H9 (cell line): ENCODE results near the gene LRRC8E. TPM values are rescaled to one million over a fixed set of nuclear protein-coding genes. Genes with fewer than 3 reads are reported as not detected.

Experiments used
- DNase-seq: peaks from one replicate; pipeline ENCODE4 v3.0.0-alpha.2; 2017
- H2AFZ ChIP-seq: one replicate; pipeline ENCODE4 v1.6.1; 2013; ENCODE audit warnings: mild to moderate bottlenecking, low read length, control low read depth, moderate library complexity
- H2AK5ac ChIP-seq: 2 replicates; pipeline ENCODE4 v1.6.1; 2013; ENCODE audit warnings: low read length, control low read depth, mixed read lengths; ENCODE audit not compliant: insufficient read length
- H2BK120ac ChIP-seq: one replicate; pipeline ENCODE4 v1.6.1; 2013; ENCODE audit warnings: low read depth, mild to moderate bottlenecking, low read length, control low read depth, inconsistent platforms; ENCODE audit not compliant: poor library complexity, severe bottlenecking
- H2BK12ac ChIP-seq: 2 replicates; pipeline ENCODE4 v1.6.1; 2013; ENCODE audit warnings: low read length, control low read depth, mixed read lengths, low read depth; ENCODE audit not compliant: insufficient read length
- H2BK15ac ChIP-seq: 2 replicates; pipeline ENCODE4 v1.6.1; 2013; ENCODE audit warnings: low read depth, low read length, control low read depth
- H2BK20ac ChIP-seq: one replicate; pipeline ENCODE4 v1.6.1; 2013; ENCODE audit warnings: low read depth, mild to moderate bottlenecking, low read length, control low read depth, inconsistent platforms; ENCODE audit not compliant: poor library complexity, severe bottlenecking
- H2BK5ac ChIP-seq: 2 replicates; pipeline ENCODE4 v1.6.1; 2013; ENCODE audit warnings: low read length, control low read depth, mixed read lengths; ENCODE audit not compliant: insufficient read length
- H3K14ac ChIP-seq: 2 replicates; pipeline ENCODE4 v1.6.1; 2013; ENCODE audit warnings: low read length, control low read depth; ENCODE audit not compliant: insufficient read depth
- H3K18ac ChIP-seq: 2 replicates; pipeline ENCODE4 v1.6.1; 2013; ENCODE audit warnings: low read depth, mild to moderate bottlenecking, mixed read lengths, low read length, control low read depth; ENCODE audit not compliant: insufficient read length
- H3K23ac ChIP-seq: 2 replicates; pipeline ENCODE4 v1.6.1; 2013; ENCODE audit warnings: low read length, control low read depth, mixed read lengths, low read depth; ENCODE audit not compliant: insufficient read length
- H3K23me2 ChIP-seq: 2 replicates; pipeline ENCODE4 v1.6.1; 2013; ENCODE audit warnings: low read depth, mild to moderate bottlenecking, mixed read lengths, low read length, control low read depth; ENCODE audit not compliant: insufficient read length, poor library complexity, severe bottlenecking
- H3K27ac ChIP-seq: 2 replicates; pipeline ENCODE4 v1.5.1; 2013; ENCODE audit warnings: low read length, control low read depth, mixed read lengths, low read depth; ENCODE audit not compliant: insufficient read length
- H3K27me3 ChIP-seq: 2 replicates; pipeline ENCODE4 v1.6.1; 2013; ENCODE audit warnings: low read length, control low read depth, inconsistent platforms; ENCODE audit not compliant: insufficient read depth
- H3K4ac ChIP-seq: 2 replicates; pipeline ENCODE4 v1.6.1; 2013; ENCODE audit warnings: low read depth, mild to moderate bottlenecking, control low read depth, inconsistent platforms, low read length, moderate library complexity
- H3K4me1 ChIP-seq: 2 replicates; pipeline ENCODE4 v1.6.1; 2013; ENCODE audit warnings: low read length, control low read depth, inconsistent platforms; ENCODE audit not compliant: insufficient read depth
- H3K4me2 ChIP-seq: 2 replicates; pipeline ENCODE4 v1.6.1; 2013; ENCODE audit warnings: low read length, control low read depth, mixed read lengths; ENCODE audit not compliant: insufficient read length, insufficient read depth
- H3K56ac ChIP-seq: 2 replicates; pipeline ENCODE4 v1.6.1; 2013; ENCODE audit warnings: low read depth, mild to moderate bottlenecking, mixed read lengths, low read length, control low read depth; ENCODE audit not compliant: insufficient read length
- H3K79me1 ChIP-seq: 2 replicates; pipeline ENCODE4 v1.6.1; 2013; ENCODE audit warnings: low read depth, mild to moderate bottlenecking, moderate library complexity, low read length, control low read depth, inconsistent platforms; ENCODE audit not compliant: insufficient read depth, poor library complexity, severe bottlenecking
- H3K79me2 ChIP-seq: 2 replicates; pipeline ENCODE4 v1.6.1; 2013; ENCODE audit warnings: low read length, control low read depth, inconsistent platforms; ENCODE audit not compliant: insufficient read depth
- H3K9ac ChIP-seq: 2 replicates; pipeline ENCODE4 v1.6.1; 2013; ENCODE audit warnings: low read length, control low read depth, mixed read lengths; ENCODE audit not compliant: insufficient read length; ENCODE audit errors: extremely low read depth
- H3K9me3 ChIP-seq: one replicate; pipeline ENCODE4 v1.6.1; 2013; ENCODE audit warnings: low read depth, low read length, inconsistent platforms; ENCODE audit not compliant: control insufficient read depth
- H3T11ph ChIP-seq: one replicate; pipeline ENCODE4 v1.6.1; 2013; ENCODE audit warnings: mild to moderate bottlenecking, low read length, control low read depth, inconsistent platforms
- H4K20me1 ChIP-seq: one replicate; pipeline ENCODE4 v1.6.1; 2013; ENCODE audit not compliant: control insufficient read depth, insufficient read length, insufficient read depth
- H4K5ac ChIP-seq: 2 replicates; pipeline ENCODE4 v1.6.1; 2013; ENCODE audit warnings: low read depth, mild to moderate bottlenecking, mixed read lengths, low read length, control low read depth; ENCODE audit not compliant: insufficient read length
- H4K8ac ChIP-seq: replicated peaks from 2 replicates; pipeline ENCODE4 v1.6.1; 2013; ENCODE audit warnings: low read length, control low read depth, mixed read lengths, low read depth; ENCODE audit not compliant: insufficient read length
- H4K91ac ChIP-seq: 2 replicates; pipeline ENCODE4 v1.6.1; 2013; ENCODE audit warnings: low read depth, mild to moderate bottlenecking, moderate library complexity, mixed read lengths, low read length, control low read depth; ENCODE audit not compliant: insufficient read length
- H3K27ac Mint-ChIP-seq, 3 experiments: 2 replicates in 2 of 3; 3 replicates in 1 of 3; pipeline ENCODE4 v1.8.0; 2020 to 2021; ENCODE audit warnings: mixed read lengths in 3 of 3, mild to moderate bottlenecking in 1 of 3, moderate library complexity in 1 of 3
- H3K27me3 Mint-ChIP-seq: 2 replicates; pipeline ENCODE4 v1.8.0; 2021; ENCODE audit warnings: low read depth, mild to moderate bottlenecking, moderate library complexity, mixed read lengths
- H3K36me3 Mint-ChIP-seq, 3 experiments: 2 replicates in 2 of 3; 3 replicates in 1 of 3; pipeline ENCODE4 v1.8.0; 2020 to 2021; ENCODE audit warnings: low read depth in 3 of 3, mixed read lengths in 3 of 3; ENCODE audit not compliant: insufficient read depth in 1 of 3
- H3K4me1 Mint-ChIP-seq, 2 experiments: 2 replicates each; pipeline ENCODE4 v1.8.0; 2020; ENCODE audit warnings: mixed read lengths in 2 of 2
- H3K4me3 Mint-ChIP-seq, 2 experiments: 2 replicates in 1 of 2; 3 replicates in 1 of 2; pipeline ENCODE4 v1.8.0; 2020 to 2021; ENCODE audit warnings: mild to moderate bottlenecking in 2 of 2, mixed read lengths in 2 of 2, moderate library complexity in 1 of 2
- H3K9me3 Mint-ChIP-seq, 2 experiments: 2 replicates in 1 of 2; 3 replicates in 1 of 2; pipeline ENCODE4 v1.8.0; 2020; ENCODE audit warnings: mild to moderate bottlenecking in 2 of 2, mixed read lengths in 2 of 2, moderate library complexity in 1 of 2
- CTCF ChIP-seq: fragments of 200-600 bp; sonication (generic); conservative IDR thresholded peaks from 3 replicates; pipeline ENCODE4 v1.8.0; 2021; ENCODE audit warnings: antibody characterized with exemption, mild to moderate bottlenecking
- WGBS: extraction: QIAGEN DNeasy Blood & Tissue Kit; methylation state at CpG from one replicate; pipeline ENCODE4 v1.1.7; 2013; ENCODE audit warnings: missing lambda C conversion rate, low lambda C conversion rate, mixed read lengths; ENCODE audit not compliant: insufficient read length; ENCODE audit errors: extremely low coverage; 5-methylcytosine and 5-hydroxymethylcytosine counted together
- total RNA-seq: library from RNA; stranded (reverse); gene quantifications from 2 replicates; pipeline ENCODE4 v1.2.1, GENCODE V29; 2021

LRRC8E gene
- total RNA-seq, 1 experiment from 2014 or later, result 4.8 TPM

- Histone ChIP-seq H4K8ac (no peak overlapping the region), H3K9ac (no peak overlapping the region), H3K27ac (no peak overlapping the region), H3K4me1 (0 out of 2 replicates have a peak, but pooled peaks cover 4% of the 10 kb centered on the region), H3K79me1 (no peaks in the 10 kb centered on the region), H3K18ac (no peak overlapping the region), H4K91ac (no peak overlapping the region), H4K20me1 (no peaks in the 10 kb centered on the region), H3K27me3 (no peaks in the 10 kb centered on the region), H3K56ac (no peak overlapping the region), H3K23ac (no peak overlapping the region), H4K5ac (no peak overlapping the region), H2BK15ac (no peak overlapping the region), H2AFZ (no peak overlapping the region), H2BK20ac (no peak overlapping the region), H3K9me3 (no peaks in the 10 kb centered on the region), H3K23me2 (peaks cover 11% of the 10 kb centered on the region), H3K4ac (no peak overlapping the region), H2BK12ac (no peak overlapping the region), H2BK120ac (no peak overlapping the region), H2AK5ac (no peak overlapping the region), H3T11ph (no peak overlapping the region), H3K14ac (no peak overlapping the region), H3K4me2 (no peak overlapping the region), H2BK5ac (no peak overlapping the region), H3K79me2 (peaks cover 6% of the 10 kb centered on the region; the same call in 1 of the 2 replicates)
- TF ChIP-seq CTCF, result no peak
- peak overlapping the region in 1 of 2 experiments; percentile 46; a peak in 2 of 5 replicates for H3K4me3 Mint-ChIP-seq
- no peak overlapping the region for H3K27ac Mint-ChIP-seq
- no CpG with 5 or more reads among the region's 14 CpGs for WGBS
- H3K36me3 Mint-ChIP-seq, result peaks cover 18 to 37% (median 36%) of the 10 kb centered on the region in 3 experiments
- H3K9me3 Mint-ChIP-seq, result no peaks in the 10 kb centered on the region; a peak in 3 of 5 replicates
- H3K27me3 Mint-ChIP-seq, result peaks cover 6% of the 10 kb centered on the region
- no peak for DNase-seq
- peaks cover 11 to 13% of the 10 kb centered on the region in 2 experiments for H3K4me1 Mint-ChIP-seq
These were observed 19.9 kb downstream of the LRRC8E start for GRCh38 chr19:7908078-7908699.
